Peyer's patch (tissue), 4 donors: Measurements from ENCODE around the gene NPFFR1.

ENCODE experiments used
- POLR2A ChIP-seq, 2 donors: fragments of 450-650 bp; IDR thresholded peaks; one replicate each; pipeline ENCODE4 v1.5.1; 2017; ENCODE audit warnings: antibody characterized with exemption in 2 of 2, mild to moderate bottlenecking in 2 of 2, moderate library complexity in 2 of 2
- TF ChIP-seq, protein P1 (sequence below), 6 experiments: fragments of 450-650 bp in 4 of 6; fragments of 200-600 bp in 2 of 6; sonication (generic) in 1 of 6; IDR thresholded peaks; one replicate each; pipeline ENCODE4 v1.5.1; 2017 to 2019; ENCODE audit warnings: antibody characterized with exemption in 6 of 6, mild to moderate bottlenecking in 3 of 6, moderate library complexity in 1 of 6

DNA sequence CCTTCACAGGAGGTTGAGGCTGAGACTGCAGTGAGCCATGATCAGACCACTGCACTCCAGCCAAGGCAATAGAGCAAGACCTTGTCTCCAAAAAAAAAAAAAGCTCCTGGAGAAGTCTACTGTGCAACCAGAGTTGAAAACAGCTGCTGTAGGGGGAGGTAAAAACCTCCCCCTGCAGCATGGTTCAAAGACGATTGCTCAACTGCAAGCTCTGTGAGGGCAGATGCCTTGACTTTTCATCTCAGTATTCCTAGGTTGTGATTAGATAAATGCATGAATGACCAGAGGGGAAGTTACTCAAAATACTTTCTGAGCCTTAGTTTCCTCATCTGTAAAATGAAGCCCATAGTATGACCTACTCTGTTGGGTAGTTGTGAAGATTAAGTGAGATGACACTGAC lies 25.6 kb downstream of the NPFFR1 start:
- no peak for TF ChIP-seq POLR2A (IDR thresholded peaks at IDR 0.05)
- TF ChIP-seq, protein P1, sequence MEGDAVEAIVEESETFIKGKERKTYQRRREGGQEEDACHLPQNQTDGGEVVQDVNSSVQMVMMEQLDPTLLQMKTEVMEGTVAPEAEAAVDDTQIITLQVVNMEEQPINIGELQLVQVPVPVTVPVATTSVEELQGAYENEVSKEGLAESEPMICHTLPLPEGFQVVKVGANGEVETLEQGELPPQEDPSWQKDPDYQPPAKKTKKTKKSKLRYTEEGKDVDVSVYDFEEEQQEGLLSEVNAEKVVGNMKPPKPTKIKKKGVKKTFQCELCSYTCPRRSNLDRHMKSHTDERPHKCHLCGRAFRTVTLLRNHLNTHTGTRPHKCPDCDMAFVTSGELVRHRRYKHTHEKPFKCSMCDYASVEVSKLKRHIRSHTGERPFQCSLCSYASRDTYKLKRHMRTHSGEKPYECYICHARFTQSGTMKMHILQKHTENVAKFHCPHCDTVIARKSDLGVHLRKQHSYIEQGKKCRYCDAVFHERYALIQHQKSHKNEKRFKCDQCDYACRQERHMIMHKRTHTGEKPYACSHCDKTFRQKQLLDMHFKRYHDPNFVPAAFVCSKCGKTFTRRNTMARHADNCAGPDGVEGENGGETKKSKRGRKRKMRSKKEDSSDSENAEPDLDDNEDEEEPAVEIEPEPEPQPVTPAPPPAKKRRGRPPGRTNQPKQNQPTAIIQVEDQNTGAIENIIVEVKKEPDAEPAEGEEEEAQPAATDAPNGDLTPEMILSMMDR (IDR thresholded peaks at IDR 0.05): no peak
